Endothelial cell (in vitro differentiated cells): ENCODE results near the gene HBZ. TPM values are rescaled to one million over a fixed set of nuclear protein-coding genes. Genes with fewer than 3 reads are reported as not detected.

Experiments used
- DNase-seq: peaks from one replicate; pipeline ENCODE4 v3.0.0; 2021; ENCODE audit warnings: low spot score
- H3K27ac Mint-ChIP-seq: one replicate; pipeline ENCODE4 v1.8.0; 2021; ENCODE audit warnings: mixed read lengths, inconsistent platforms; ENCODE audit not compliant: unreplicated experiment
- H3K27me3 Mint-ChIP-seq: one replicate; pipeline ENCODE4 v1.8.0; 2021; ENCODE audit warnings: mild to moderate bottlenecking, moderate library complexity, mixed read lengths, inconsistent platforms; ENCODE audit not compliant: unreplicated experiment
- H3K36me3 Mint-ChIP-seq: one replicate; pipeline ENCODE4 v1.8.0; 2021; ENCODE audit warnings: mild to moderate bottlenecking, low read depth, mixed read lengths, inconsistent platforms; ENCODE audit not compliant: unreplicated experiment
- H3K4me1 Mint-ChIP-seq: one replicate; pipeline ENCODE4 v1.8.0; 2021; ENCODE audit warnings: mild to moderate bottlenecking, mixed read lengths, inconsistent platforms; ENCODE audit not compliant: unreplicated experiment
- H3K4me3 Mint-ChIP-seq: one replicate; pipeline ENCODE4 v1.8.0; 2021; ENCODE audit warnings: mild to moderate bottlenecking, mixed read lengths, inconsistent platforms; ENCODE audit not compliant: unreplicated experiment
- H3K9me3 Mint-ChIP-seq: one replicate; pipeline ENCODE4 v1.8.0; 2021; ENCODE audit warnings: mixed read lengths, inconsistent platforms; ENCODE audit not compliant: unreplicated experiment
- total RNA-seq: library from RNA; stranded (reverse); fragmentation: NEBNext Ultra II Directional; extraction: Animal tissue kit (Norgen Biotek cat#: 25700); gene quantifications from one replicate; pipeline ENCODE4 v1.2.1, GENCODE V29; 2021; ENCODE audit not compliant: unreplicated experiment
- TF ChIP-seq, protein P1 (sequence below): fragments of 200-600 bp; sonication (generic); IDR thresholded peaks from one replicate; pipeline ENCODE4 v1.5.0; 2021; ENCODE audit warnings: antibody characterized with exemption; ENCODE audit not compliant: unreplicated experiment

The HBZ gene
- total RNA-seq, 1 donor from 2014 or later: not detected

DNA sequence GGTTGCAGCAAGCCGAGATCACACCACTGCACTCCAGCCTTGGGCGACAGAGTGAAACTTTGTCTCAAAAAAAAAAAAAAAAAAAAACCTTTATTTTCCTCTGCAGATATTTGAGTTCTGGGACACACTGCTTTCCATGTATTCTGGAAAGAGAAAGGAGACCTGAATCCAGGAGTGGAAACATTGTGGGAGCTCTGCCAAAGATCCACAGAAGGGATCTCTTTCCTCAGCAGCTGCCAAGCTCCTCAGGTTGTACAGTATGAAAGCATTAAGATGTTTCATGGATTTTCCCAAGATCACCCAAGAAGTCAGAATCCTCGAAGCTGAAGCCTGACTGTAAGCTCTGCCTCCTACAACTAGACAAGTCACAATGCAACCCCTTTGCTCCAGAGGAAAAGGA lies 27.4 kb upstream of the HBZ start:
- Mint-ChIP-seq H3K27me3 (peaks cover 2% of the 10 kb centered on the region), H3K4me1 (no peaks in the 10 kb centered on the region), H3K9me3 (no peaks in the 10 kb centered on the region), H3K36me3 (peaks cover 10% of the 10 kb centered on the region), H3K27ac (no peak overlapping the region), H3K4me3 (no peak overlapping the region)
- TF ChIP-seq, protein P1, sequence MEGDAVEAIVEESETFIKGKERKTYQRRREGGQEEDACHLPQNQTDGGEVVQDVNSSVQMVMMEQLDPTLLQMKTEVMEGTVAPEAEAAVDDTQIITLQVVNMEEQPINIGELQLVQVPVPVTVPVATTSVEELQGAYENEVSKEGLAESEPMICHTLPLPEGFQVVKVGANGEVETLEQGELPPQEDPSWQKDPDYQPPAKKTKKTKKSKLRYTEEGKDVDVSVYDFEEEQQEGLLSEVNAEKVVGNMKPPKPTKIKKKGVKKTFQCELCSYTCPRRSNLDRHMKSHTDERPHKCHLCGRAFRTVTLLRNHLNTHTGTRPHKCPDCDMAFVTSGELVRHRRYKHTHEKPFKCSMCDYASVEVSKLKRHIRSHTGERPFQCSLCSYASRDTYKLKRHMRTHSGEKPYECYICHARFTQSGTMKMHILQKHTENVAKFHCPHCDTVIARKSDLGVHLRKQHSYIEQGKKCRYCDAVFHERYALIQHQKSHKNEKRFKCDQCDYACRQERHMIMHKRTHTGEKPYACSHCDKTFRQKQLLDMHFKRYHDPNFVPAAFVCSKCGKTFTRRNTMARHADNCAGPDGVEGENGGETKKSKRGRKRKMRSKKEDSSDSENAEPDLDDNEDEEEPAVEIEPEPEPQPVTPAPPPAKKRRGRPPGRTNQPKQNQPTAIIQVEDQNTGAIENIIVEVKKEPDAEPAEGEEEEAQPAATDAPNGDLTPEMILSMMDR: no peak
- DNase-seq: no peak

DNA sequence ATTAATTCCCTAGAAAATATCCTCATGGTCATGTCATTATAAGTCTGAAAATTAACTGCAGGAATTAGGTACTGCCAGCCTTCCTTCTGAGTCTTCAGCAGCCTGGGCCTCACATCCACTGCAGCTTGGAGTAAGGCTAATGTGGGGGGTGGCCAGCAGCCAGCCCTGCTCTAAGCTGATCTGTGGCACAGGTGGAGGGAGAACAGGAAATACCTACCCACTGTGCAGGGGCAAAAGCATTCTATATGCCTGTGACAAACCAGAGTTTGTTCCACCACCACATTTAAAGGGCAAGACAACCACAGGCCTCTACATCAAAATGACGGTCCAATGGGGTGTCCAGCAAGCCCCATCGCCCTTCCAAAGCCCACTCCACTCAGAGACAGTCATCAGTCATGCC lies 23.4 kb upstream of the HBZ start:
- H3K27me3 Mint-ChIP-seq: no peaks in the 10 kb centered on the region
- no peak for DNase-seq
- no peak overlapping the region for H3K27ac Mint-ChIP-seq
- peaks cover 2% of the 10 kb centered on the region for H3K4me1 Mint-ChIP-seq
- TF ChIP-seq, protein P1: no peak
- H3K36me3 Mint-ChIP-seq: no peaks in the 10 kb centered on the region
- no peaks in the 10 kb centered on the region for H3K9me3 Mint-ChIP-seq
- H3K4me3 Mint-ChIP-seq: no peak overlapping the region

DNA sequence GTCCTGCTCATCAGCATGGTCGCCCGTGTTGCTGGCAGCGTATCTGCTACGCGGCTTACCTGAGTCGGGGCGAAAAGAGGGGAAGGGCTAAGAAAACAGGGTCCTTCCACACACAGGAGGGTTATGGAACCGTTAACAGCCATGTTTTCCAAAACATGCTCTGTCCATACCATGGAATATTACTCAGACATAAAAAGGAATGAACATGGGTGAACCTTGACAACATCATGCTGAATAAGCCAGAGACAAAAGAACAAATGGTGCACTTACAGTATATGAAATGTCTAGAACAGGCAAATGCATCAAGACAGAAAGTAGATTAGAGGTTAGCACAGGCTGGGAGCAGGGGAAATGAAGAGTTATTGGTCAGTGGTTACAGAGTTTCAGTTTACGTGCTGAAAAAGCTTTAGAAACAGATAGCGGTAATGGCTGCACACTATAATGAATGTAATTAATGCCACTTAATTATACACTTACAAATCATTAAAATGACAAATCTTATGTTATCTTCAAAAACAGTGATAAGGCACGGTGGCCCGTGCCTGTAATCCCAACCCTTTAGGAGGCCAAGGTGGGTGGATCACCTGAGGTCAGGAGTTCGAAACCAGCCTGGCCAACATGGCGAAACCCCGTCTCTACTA lies 21.8 kb upstream of the HBZ start:
- H3K27me3 Mint-ChIP-seq: no peaks in the 10 kb centered on the region
- H3K4me3 Mint-ChIP-seq: peak overlapping the region; percentile 79
- H3K27ac Mint-ChIP-seq: no peak overlapping the region
- H3K4me1 Mint-ChIP-seq: peaks cover 2% of the 10 kb centered on the region
- H3K9me3 Mint-ChIP-seq: no peaks in the 10 kb centered on the region
- no peak for DNase-seq
- no peaks in the 10 kb centered on the region for H3K36me3 Mint-ChIP-seq
- TF ChIP-seq, protein P1: no peak

DNA sequence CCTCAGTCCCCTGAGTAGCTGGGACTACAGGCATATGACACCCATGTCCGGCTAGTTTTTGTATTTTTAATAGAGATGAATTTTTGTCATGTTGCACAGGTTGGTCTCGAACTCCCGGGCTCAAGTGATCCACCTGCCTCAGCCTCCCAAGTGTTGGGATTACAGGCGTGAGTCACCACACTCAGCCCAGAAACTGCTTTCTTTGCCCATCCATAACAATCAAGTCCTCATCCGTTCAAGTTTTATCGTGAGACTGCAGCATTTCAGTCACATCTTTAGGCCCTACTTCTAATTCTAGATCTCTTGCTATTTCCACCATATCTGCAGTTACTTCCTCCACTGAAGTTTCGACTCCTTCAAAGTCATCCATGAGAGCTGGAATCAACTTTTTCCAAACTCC lies 20.3 kb upstream of the HBZ start:
- Mint-ChIP-seq H3K27me3 (no peaks in the 10 kb centered on the region), H3K4me3 (no peak overlapping the region), H3K27ac (no peak overlapping the region), H3K36me3 (no peaks in the 10 kb centered on the region), H3K4me1 (peaks cover 4% of the 10 kb centered on the region), H3K9me3 (no peaks in the 10 kb centered on the region)
- TF ChIP-seq, protein P1: no peak
- DNase-seq: no peak

DNA sequence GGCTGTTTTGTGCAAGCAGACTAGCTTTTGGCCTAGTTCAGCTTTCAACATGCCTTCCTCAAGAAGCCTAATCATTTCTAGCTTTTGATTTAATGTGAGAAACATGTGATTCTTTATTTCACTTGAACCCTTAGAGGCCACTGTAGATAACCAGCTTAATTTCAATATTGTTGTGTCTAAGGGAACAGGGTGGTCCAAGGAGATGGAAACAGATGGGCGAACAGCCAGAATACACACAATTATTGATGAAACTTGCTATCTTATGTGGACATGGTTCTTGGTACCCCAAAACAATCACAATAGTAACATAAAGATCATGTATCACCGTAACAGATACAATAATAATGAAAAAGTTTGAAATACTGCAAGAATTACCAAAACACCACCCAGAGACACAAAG lies 18.7 kb upstream of the HBZ start:
- Mint-ChIP-seq H3K27ac (no peak overlapping the region), H3K4me1 (peaks cover 4% of the 10 kb centered on the region), H3K4me3 (no peak overlapping the region), H3K36me3 (no peaks in the 10 kb centered on the region), H3K9me3 (no peaks in the 10 kb centered on the region), H3K27me3 (no peaks in the 10 kb centered on the region)
- DNase-seq: no peak
- TF ChIP-seq, protein P1: no peak
